NT2/D1 (cell line): Measurements from ENCODE around the gene LIPC.

ENCODE experiments used
- DNase-seq: peaks from one replicate; pipeline ENCODE4 v3.0.0-alpha.2; 2011; ENCODE audit warnings: low read depth, low spot score
- H3K27me3 ChIP-seq: 2 replicates; pipeline ENCODE4 v1.6.0; 2011; ENCODE audit warnings: mild to moderate bottlenecking; ENCODE audit not compliant: insufficient read length, insufficient read depth
- H3K36me3 ChIP-seq: 2 replicates; pipeline ENCODE4 v1.6.1; 2011; ENCODE audit warnings: mild to moderate bottlenecking, low read length, mixed read lengths; ENCODE audit not compliant: insufficient read depth, insufficient read length
- H3K4me1 ChIP-seq: 2 replicates; pipeline ENCODE4 v1.5.1; 2011; ENCODE audit not compliant: insufficient read depth, insufficient read length
- H3K4me3 ChIP-seq: 2 replicates; pipeline ENCODE4 v1.5.1; 2011; ENCODE audit warnings: low read depth; ENCODE audit not compliant: insufficient read length
- H3K9ac ChIP-seq: 2 replicates; pipeline ENCODE4 v1.6.0; 2011; ENCODE audit warnings: low read depth; ENCODE audit not compliant: insufficient read length
- H3K9me3 ChIP-seq: 2 replicates; pipeline ENCODE4 v1.5.1; 2011; ENCODE audit warnings: mild to moderate bottlenecking, low read length; ENCODE audit not compliant: insufficient read depth
- SUZ12 ChIP-seq: IDR thresholded peaks from 2 replicates; pipeline ENCODE4 v1.6.1; 2011; ENCODE audit not compliant: insufficient read length, insufficient read depth; ENCODE audit errors: extremely low read depth
- YY1 ChIP-seq: IDR thresholded peaks from 2 replicates; pipeline ENCODE4 v1.6.1; 2011; ENCODE audit not compliant: insufficient read length, insufficient read depth
- ZNF274 ChIP-seq: IDR thresholded peaks from 2 replicates; pipeline ENCODE4 v1.6.1; 2011; ENCODE audit warnings: mild to moderate bottlenecking, low read depth, low read length

Gene LIPC

GRCh38 chr15:58390118-58390517 lies 41.7 kb upstream of the LIPC start:
- H3K27me3 ChIP-seq: no peaks in the 10 kb centered on the region
- H3K9me3 ChIP-seq: no peaks in the 10 kb centered on the region
- peaks cover 4% of the 10 kb centered on the region for H3K4me1 ChIP-seq
- TF ChIP-seq YY1 (no peak), SUZ12 (no peak), ZNF274 (no peak)
- no peak overlapping the region for H3K9ac ChIP-seq
- DNase-seq: no peak
- H3K36me3 ChIP-seq: no peaks in the 10 kb centered on the region
- H3K4me3 ChIP-seq: no peak overlapping the region

- TF ChIP-seq SUZ12 (no peak), YY1 (no peak), ZNF274 (no peak)
- Histone ChIP-seq H3K9ac (no peak overlapping the region), H3K4me3 (no peak overlapping the region), H3K27me3 (no peaks in the 10 kb centered on the region), H3K9me3 (no peaks in the 10 kb centered on the region), H3K4me1 (peaks cover 4% of the 10 kb centered on the region), H3K36me3 (no peaks in the 10 kb centered on the region)
- no peak for DNase-seq
Measured at GRCh38 chr15:58390655-58391054, 41.1 kb upstream of the LIPC start.

GRCh38 chr15:58391088-58391487 lies 40.7 kb upstream of the LIPC start:
- TF ChIP-seq SUZ12: no peak
- TF ChIP-seq ZNF274: no peak
- TF ChIP-seq YY1: no peak
- no peaks in the 10 kb centered on the region for H3K9me3 ChIP-seq
- no peak overlapping the region for H3K4me3 ChIP-seq
- H3K9ac ChIP-seq: no peak overlapping the region
- no peaks in the 10 kb centered on the region for H3K36me3 ChIP-seq
- no peaks in the 10 kb centered on the region for H3K27me3 ChIP-seq
- H3K4me1 ChIP-seq: peaks cover 4% of the 10 kb centered on the region
- DNase-seq: no peak

- H3K4me1 ChIP-seq: peaks cover 4% of the 10 kb centered on the region
- H3K27me3 ChIP-seq: no peaks in the 10 kb centered on the region
- no peak for DNase-seq
- no peaks in the 10 kb centered on the region for H3K9me3 ChIP-seq
- H3K9ac ChIP-seq: no peak overlapping the region
- no peak overlapping the region for H3K4me3 ChIP-seq
- no peaks in the 10 kb centered on the region for H3K36me3 ChIP-seq
- TF ChIP-seq ZNF274 (no peak), YY1 (no peak), SUZ12 (no peak)
Measured at GRCh38 chr15:58392141-58392540, 39.6 kb upstream of the LIPC start.

- Histone ChIP-seq H3K9ac (no peak overlapping the region), H3K9me3 (no peaks in the 10 kb centered on the region), H3K36me3 (no peaks in the 10 kb centered on the region), H3K4me1 (peaks cover 4% of the 10 kb centered on the region), H3K4me3 (no peak overlapping the region), H3K27me3 (no peaks in the 10 kb centered on the region)
- TF ChIP-seq YY1 (no peak), ZNF274 (no peak), SUZ12 (no peak)
- no peak for DNase-seq
Measured at GRCh38 chr15:58392611-58393161, 39.1 kb upstream of the LIPC start.

- no peak overlapping the region for H3K9ac ChIP-seq
- no peak overlapping the region for H3K4me3 ChIP-seq
- TF ChIP-seq YY1 (no peak), SUZ12 (no peak), ZNF274 (no peak)
- no peak for DNase-seq
- peaks cover 4% of the 10 kb centered on the region for H3K4me1 ChIP-seq
- no peaks in the 10 kb centered on the region for H3K9me3 ChIP-seq
- no peaks in the 10 kb centered on the region for H3K36me3 ChIP-seq
- no peaks in the 10 kb centered on the region for H3K27me3 ChIP-seq
Measured at GRCh38 chr15:58393241-58393662, 38.5 kb upstream of the LIPC start.

- no peak overlapping the region for H3K4me3 ChIP-seq
- no peaks in the 10 kb centered on the region for H3K36me3 ChIP-seq
- H3K4me1 ChIP-seq: peaks cover 4% of the 10 kb centered on the region
- no peaks in the 10 kb centered on the region for H3K27me3 ChIP-seq
- H3K9ac ChIP-seq: no peak overlapping the region
- TF ChIP-seq ZNF274 (no peak), YY1 (no peak), SUZ12 (no peak)
- DNase-seq: no peak
- no peaks in the 10 kb centered on the region for H3K9me3 ChIP-seq
Measured at GRCh38 chr15:58396181-58396580, 35.6 kb upstream of the LIPC start.

- Histone ChIP-seq H3K4me1 (no peaks in the 10 kb centered on the region), H3K36me3 (no peaks in the 10 kb centered on the region), H3K27me3 (no peaks in the 10 kb centered on the region), H3K4me3 (no peak overlapping the region), H3K9me3 (no peaks in the 10 kb centered on the region), H3K9ac (peak overlapping the region; percentile 21)
- no peak for DNase-seq
- no peak for TF ChIP-seq YY1
- TF ChIP-seq ZNF274: no peak
- no peak for TF ChIP-seq SUZ12
Measured at GRCh38 chr15:58398071-58398470, 33.7 kb upstream of the LIPC start.
